T-cell (primary cell): Measurements from ENCODE around the gene AHSG. TPM values are rescaled to one million over a fixed set of nuclear protein-coding genes. Genes with fewer than 3 reads are reported as not detected.

Source experiments
- ATAC-seq, 4 experiments: fragments of 200-7000 bp in 3 of 4; fragments of 150-1000 bp in 1 of 4; cut with Tn5 transposase; replicated peaks in 1 of 4; 1 replicate in 3 of 4; 2 replicates in 1 of 4; pipeline ENCODE4 v1.10.0; 2021; ENCODE audit warnings: moderate library complexity in 3 of 4, mild to moderate bottlenecking in 2 of 4, moderate number of reproducible peaks in 1 of 4
- CTCF ChIA-PET, 2 donors: fragments of 300-600 bp; sonication (Branson Sonifier 250); formaldehyde crosslinking; loops; one replicate each; lab custom pipeline; 2022; ENCODE audit warnings: antibody characterized with exemption in 2 of 2; lab: Charles Lee
- POLR2A ChIA-PET, 2 donors: fragments of 300-600 bp; sonication (Branson Sonifier 250); formaldehyde crosslinking; loops; one replicate each; lab custom pipeline; 2022; ENCODE audit warnings: antibody characterized with exemption in 2 of 2; lab: Charles Lee
- DNase-seq, 35 experiments: peaks; one replicate each; pipeline versions ENCODE4 v3.0.0 to v3.0.0-alpha.2; 2013 to 2023
- H3K27ac ChIP-seq: one replicate; pipeline ENCODE4 v1.5.1; 2013; ENCODE audit warnings: low read length
- H3K27me3 ChIP-seq, 2 experiments: replicated peaks in 1 of 2; 1 replicate in 1 of 2; 2 replicates in 1 of 2; pipeline versions ENCODE4 v1.6.1 to v1.7.0; 2013; ENCODE audit warnings: low read length in 1 of 2, mixed read lengths in 1 of 2; ENCODE audit not compliant: control insufficient read depth in 2 of 2, insufficient read depth in 2 of 2; ENCODE audit errors: extremely low read depth in 1 of 2
- H3K36me3 ChIP-seq, 2 donors: 1 replicate in 1 of 2; 2 replicates in 1 of 2; pipeline versions ENCODE4 v1.6.1 to v1.7.0; 2013; ENCODE audit warnings: low read length in 1 of 2; ENCODE audit not compliant: control insufficient read depth in 2 of 2, insufficient read depth in 1 of 2; ENCODE audit errors: extremely low read depth in 1 of 2
- H3K4me1 ChIP-seq, 2 experiments: 1 replicate in 1 of 2; 2 replicates in 1 of 2; pipeline versions ENCODE4 v1.6.1 to v1.7.0; 2013; ENCODE audit warnings: low read length in 2 of 2, mixed read lengths in 1 of 2; ENCODE audit not compliant: insufficient read depth in 2 of 2, control insufficient read depth in 1 of 2; ENCODE audit errors: extremely low read depth in 1 of 2
- H3K4me3 ChIP-seq, 2 donors: 1 replicate in 1 of 2; 2 replicates in 1 of 2; pipeline versions ENCODE4 v1.5.1 to v1.7.0; 2013; ENCODE audit warnings: mild to moderate bottlenecking in 2 of 2, low read length in 1 of 2, moderate library complexity in 1 of 2; ENCODE audit not compliant: control insufficient read depth in 1 of 2; ENCODE audit errors: extremely low read depth in 1 of 2
- H3K9me3 ChIP-seq: 2 replicates; pipeline ENCODE4 v1.7.0; 2013
- H3K27ac Mint-ChIP-seq, 2 donors: one replicate each; pipeline ENCODE4 v1.8.0; 2020 to 2021; ENCODE audit warnings: mild to moderate bottlenecking in 2 of 2, mixed read lengths in 2 of 2
- H3K27me3 Mint-ChIP-seq, 2 donors: one replicate each; pipeline ENCODE4 v1.8.0; 2021 to 2022; ENCODE audit warnings: mixed read lengths in 2 of 2
- H3K36me3 Mint-ChIP-seq: one replicate; pipeline ENCODE4 v1.8.0; 2021; ENCODE audit warnings: mixed read lengths
- H3K4me1 Mint-ChIP-seq, 3 donors: one replicate each; pipeline ENCODE4 v1.8.0; 2020 to 2022; ENCODE audit warnings: mixed read lengths in 3 of 3, mild to moderate bottlenecking in 1 of 3
- H3K4me3 Mint-ChIP-seq, 3 donors: one replicate each; pipeline ENCODE4 v1.8.0; 2020 to 2022; ENCODE audit warnings: mild to moderate bottlenecking in 3 of 3, mixed read lengths in 3 of 3, moderate library complexity in 3 of 3
- H3K9me3 Mint-ChIP-seq, 3 donors: one replicate each; pipeline ENCODE4 v1.8.0; 2020 to 2022; ENCODE audit warnings: mixed read lengths in 3 of 3
- WGBS: methylation state at CpG from one replicate; pipeline ENCODE4 v1.1.5; 2013; ENCODE audit warnings: missing lambda C conversion rate; ENCODE audit not compliant: insufficient coverage; 5-methylcytosine and 5-hydroxymethylcytosine counted together
- total RNA-seq, 35 experiments: library from RNA in 6 of 35; stranded (reverse) in 6 of 35; fragments of 120-200 nt in 1 of 35; gene quantifications; one replicate each; pipeline versions ENCODE4 v1.2.1 to v1.2.4 and lab custom pipeline; 2013 to 2026

The AHSG gene
- total RNA-seq, 5 donors from 2014 or later (not counting 1 experiment from before 2014, with no cell fraction given), result 1.8 to 1.9 (median 1.9) TPM; not detected in 2

GRCh38 chr3:186589121-186589520 is 23.7 kb upstream of the AHSG start:
- Histone ChIP-seq H3K27me3 (no peaks in the 10 kb centered on the region), H3K4me1 (no peaks in the 10 kb centered on the region), H3K4me3 (no peak overlapping the region), H3K9me3 (no peaks in the 10 kb centered on the region), H3K36me3 (peaks cover 6 to 18% of the 10 kb centered on the region in 2 donors), H3K27ac (no peak overlapping the region)
- CTCF ChIA-PET, result interaction anchor here (0.6 to 2.7 kb wide), 5 partner anchors 28 to 337 kb away, joined by 3 to 8 read pairs (median 4); no protein-coding TSS in a partner anchor
- POLR2A ChIA-PET, result interaction anchor here in 1 of 2 donors (0.6 kb wide), 1 partner anchor 653 kb away, joined by 3 read pairs; no protein-coding TSS in a partner anchor
- Mint-ChIP-seq H3K27ac (no peak overlapping the region), H3K27me3 (no peaks in the 10 kb centered on the region), H3K4me3 (no peak overlapping the region), H3K4me1 (peaks cover 8 to 25% (median 23%) of the 10 kb centered on the region in 3 donors), H3K9me3 (no peaks in the 10 kb centered on the region), H3K36me3 (peaks cover 20% of the 10 kb centered on the region)
- WGBS, result no CpG with 5 or more reads among the region's 3 CpGs
- DNase-seq, result no peak
- ATAC-seq, result no peak

DNA sequence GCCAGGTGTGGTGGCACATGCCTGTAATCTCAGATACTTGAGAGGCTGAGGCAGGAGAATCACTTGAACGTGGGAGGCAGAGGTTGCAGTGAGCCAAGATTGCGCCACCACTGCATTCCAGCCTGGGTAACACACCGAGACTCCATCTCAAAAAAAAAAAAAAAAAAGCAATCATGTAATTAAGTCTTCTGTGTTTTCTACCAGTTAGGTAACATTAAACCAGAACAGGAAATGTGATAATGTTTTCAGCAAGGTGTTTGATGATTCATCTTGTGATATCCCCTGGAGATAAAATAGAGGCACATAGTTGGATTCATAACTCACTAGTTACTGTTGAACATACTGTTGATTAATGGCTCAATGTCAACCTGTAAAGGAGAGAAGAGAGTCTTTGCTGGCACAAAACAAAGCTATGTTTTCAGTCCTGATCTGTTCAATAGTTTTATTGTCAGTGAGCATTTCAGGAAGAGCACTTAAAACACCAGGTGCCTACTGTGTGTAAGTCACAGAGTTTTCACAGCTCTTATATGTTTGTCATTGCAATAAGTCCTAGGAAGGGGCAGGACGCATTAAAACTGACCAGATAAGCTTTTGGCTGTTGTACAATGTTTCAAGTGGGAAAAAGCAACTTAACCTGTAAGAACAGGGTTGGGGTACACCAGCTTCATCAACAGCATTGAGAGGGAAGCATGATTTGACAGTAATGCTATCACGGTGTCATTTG is 22.8 kb upstream of the AHSG start:
- Mint-ChIP-seq H3K4me1 (peaks cover 8 to 25% (median 23%) of the 10 kb centered on the region in 3 donors), H3K4me3 (no peak overlapping the region), H3K9me3 (no peaks in the 10 kb centered on the region), H3K36me3 (peaks cover 11% of the 10 kb centered on the region), H3K27ac (peak overlapping the region; percentile 53 to 86), H3K27me3 (no peaks in the 10 kb centered on the region)
- Histone ChIP-seq H3K9me3 (no peaks in the 10 kb centered on the region), H3K27me3 (no peaks in the 10 kb centered on the region), H3K27ac (no peak overlapping the region), H3K4me3 (no peak overlapping the region), H3K4me1 (no peaks in the 10 kb centered on the region), H3K36me3 (peaks cover 6 to 9% of the 10 kb centered on the region in 2 donors)
- ATAC-seq (peak; percentile 73 to 90 (median 86)), DNase-seq (peak in 1 of 35 experiments; percentile 25)
- ChIA-PET CTCF (interaction anchor here (0.6 to 2.7 kb wide), 7 partner anchors 20 to 338 kb away, joined by 3 to 8 read pairs (median 5); partner anchors contain the start of gene DNAJB11 (in 1 of the 2)), POLR2A (interaction anchor here (1.1 to 1.5 kb wide), 2 partner anchors 18 to 20 kb away, joined by 3 to 5 read pairs; partner anchors contain the start of gene DNAJB11 (in 1 of the 2))
- 80% methylated on average over 1 of the region's 5 CpGs for WGBS

DNA sequence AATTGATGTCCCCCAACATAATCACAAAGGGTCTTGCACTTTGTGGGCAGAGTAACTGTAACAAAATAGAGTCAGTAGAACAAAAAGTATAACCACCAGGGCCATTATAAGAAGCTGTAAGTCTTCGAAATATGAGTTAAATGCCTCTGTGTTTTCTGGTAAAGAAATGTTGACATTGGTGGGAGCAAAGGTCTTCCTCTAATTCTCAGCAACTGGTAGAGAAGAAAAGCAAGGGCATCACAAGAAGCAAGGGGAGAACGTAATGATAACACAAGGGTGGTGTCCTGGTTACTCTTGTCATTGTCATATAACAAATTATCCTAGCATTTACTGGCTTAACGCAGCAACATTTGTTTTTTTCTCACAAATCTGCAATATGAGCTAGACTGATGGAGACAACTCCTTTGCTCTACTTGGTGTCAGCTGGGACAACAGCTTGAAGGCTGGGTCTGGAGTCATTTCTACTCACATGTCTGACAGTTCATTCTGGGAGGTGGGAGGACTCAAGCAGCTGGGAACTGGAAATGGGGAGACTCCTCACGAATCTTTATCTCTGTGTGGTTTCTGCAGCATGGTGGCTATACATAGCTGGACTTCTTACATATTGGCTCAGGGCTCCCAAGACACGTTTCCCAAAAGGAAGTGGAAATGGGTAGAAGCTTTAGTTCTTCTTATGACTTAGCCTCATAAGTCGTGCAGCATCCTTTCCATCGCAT is 22.1 kb upstream of the AHSG start:
- H3K27me3 ChIP-seq, result no peaks in the 10 kb centered on the region
- H3K4me3 Mint-ChIP-seq, result no peak overlapping the region
- no peak for DNase-seq
- H3K36me3 ChIP-seq, result peaks cover 5% of the 10 kb centered on the region in 2 donors
- H3K4me1 ChIP-seq, result no peaks in the 10 kb centered on the region
- no peaks in the 10 kb centered on the region for H3K9me3 Mint-ChIP-seq
- POLR2A ChIA-PET, result interaction anchor here (1.1 to 1.5 kb wide), 2 partner anchors 19 to 20 kb away, joined by 3 to 5 read pairs; partner anchors contain the start of gene DNAJB11 (in 1 of the 2)
- peaks cover 4% of the 10 kb centered on the region for H3K36me3 Mint-ChIP-seq
- CTCF ChIA-PET, result interaction anchor here in 1 of 2 donors (0.6 to 2.7 kb wide), 4 partner anchors 21 to 125 kb away, joined by 4 to 8 read pairs (median 6); partner anchors contain the start of gene DNAJB11
- H3K9me3 ChIP-seq, result no peaks in the 10 kb centered on the region
- H3K4me3 ChIP-seq, result no peak overlapping the region
- no peaks in the 10 kb centered on the region for H3K27me3 Mint-ChIP-seq
- H3K4me1 Mint-ChIP-seq, result peaks cover 8 to 25% (median 23%) of the 10 kb centered on the region in 3 donors
- ATAC-seq, result no peak
- peak overlapping the region in 1 of 2 donors; percentile 86 for H3K27ac Mint-ChIP-seq
- no peak overlapping the region for H3K27ac ChIP-seq
- 80% methylated on average over 1 of the region's 7 CpGs for WGBS

DNA sequence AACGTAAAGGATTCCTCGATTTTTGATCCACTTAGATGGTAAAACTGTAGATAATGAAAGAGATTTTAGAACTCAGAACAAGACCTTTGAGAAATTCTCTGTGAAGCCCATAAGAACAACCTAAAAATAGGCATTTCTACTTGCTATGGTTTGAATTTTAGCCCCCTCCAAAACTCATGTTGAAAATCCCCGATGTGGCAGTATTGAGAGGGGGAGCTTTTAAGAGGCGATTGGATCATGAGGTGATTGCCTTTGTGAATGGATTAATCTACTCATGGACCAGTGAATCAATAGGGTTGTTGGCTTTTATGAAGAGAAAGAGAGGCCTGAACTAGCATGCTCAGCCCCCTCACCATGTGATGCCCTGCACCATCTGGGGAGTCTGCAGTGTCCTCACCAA is 20.2 kb upstream of the AHSG start:
- Mint-ChIP-seq H3K4me3 (no peak overlapping the region), H3K27me3 (peaks cover 0 to 3% of the 10 kb centered on the region in 2 donors), H3K27ac (no peak overlapping the region), H3K9me3 (no peaks in the 10 kb centered on the region), H3K4me1 (peaks cover 8 to 25% (median 23%) of the 10 kb centered on the region in 3 donors), H3K36me3 (no peaks in the 10 kb centered on the region)
- H3K36me3 ChIP-seq, result no peaks in the 10 kb centered on the region
- ChIA-PET CTCF (interaction anchor here in 1 of 2 donors (0.6 kb wide), 1 partner anchor 94 kb away, joined by 3 read pairs; no protein-coding TSS in a partner anchor), POLR2A (no interaction called here)
- no peak overlapping the region for H3K27ac ChIP-seq
- no peak for DNase-seq
- no peak overlapping the region for H3K4me3 ChIP-seq
- no peak for ATAC-seq
- H3K27me3 ChIP-seq, result peaks cover 0 to 4% of the 10 kb centered on the region in 2 experiments
- no peaks in the 10 kb centered on the region for H3K9me3 ChIP-seq
- whole genome bisulfite sequencing, result no CpG with 5 or more reads among the region's 4 CpGs
- H3K4me1 ChIP-seq, result no peaks in the 10 kb centered on the region

DNA sequence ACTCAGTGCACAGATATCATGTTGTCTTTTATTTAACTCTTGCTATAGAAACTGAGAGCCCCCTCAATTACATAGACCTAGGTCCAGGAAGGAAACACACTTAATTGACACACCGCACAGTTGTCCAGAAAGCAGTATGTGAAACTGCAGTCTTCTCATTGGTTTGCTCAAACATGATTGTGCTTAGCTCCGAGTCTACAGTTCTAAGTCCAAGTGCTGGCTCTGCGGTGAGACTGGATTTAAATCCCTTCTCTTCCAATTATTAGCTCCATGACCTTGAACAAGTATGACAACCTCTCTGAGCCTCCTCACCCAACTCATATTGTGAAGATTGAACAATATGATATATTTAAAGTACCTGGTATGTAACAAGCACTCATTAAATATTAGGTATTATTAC is 19.0 kb upstream of the AHSG start:
- H3K27me3 Mint-ChIP-seq, result peaks cover 2 to 7% of the 10 kb centered on the region in 2 donors
- POLR2A ChIA-PET, result no interaction called here

GRCh38 chr3:186594591-186595113 is 18.2 kb upstream of the AHSG start:
- Histone ChIP-seq H3K36me3 (no peaks in the 10 kb centered on the region), H3K4me3 (no peak overlapping the region), H3K4me1 (no peaks in the 10 kb centered on the region), H3K9me3 (no peaks in the 10 kb centered on the region), H3K27me3 (peaks cover 0 to 17% of the 10 kb centered on the region in 2 experiments), H3K27ac (no peak overlapping the region)
- no peaks in the 10 kb centered on the region for H3K9me3 Mint-ChIP-seq
- peaks cover 2 to 7% of the 10 kb centered on the region in 2 donors for H3K27me3 Mint-ChIP-seq
- ATAC-seq (no peak), DNase-seq (no peak)
- no peaks in the 10 kb centered on the region for H3K36me3 Mint-ChIP-seq
- H3K27ac Mint-ChIP-seq, result no peak overlapping the region
- no peak overlapping the region for H3K4me3 Mint-ChIP-seq
- peaks cover 8 to 14% (median 14%) of the 10 kb centered on the region in 3 donors for H3K4me1 Mint-ChIP-seq
- POLR2A ChIA-PET, result no interaction called here
- CTCF ChIA-PET, result no interaction called here
- WGBS, result 88% methylated on average over 3 of the region's 6 CpGs

More for the DNA sequence above, 19.0 kb upstream of the AHSG start:
- Histone ChIP-seq H3K27ac (no peak overlapping the region), H3K27me3 (peaks cover 0 to 14% of the 10 kb centered on the region in 2 experiments), H3K9me3 (no peaks in the 10 kb centered on the region), H3K36me3 (no peaks in the 10 kb centered on the region), H3K4me1 (no peaks in the 10 kb centered on the region), H3K4me3 (no peak overlapping the region)
- H3K4me3 Mint-ChIP-seq, result no peak overlapping the region
- CTCF ChIA-PET, result no interaction called here
- H3K27ac Mint-ChIP-seq, result no peak overlapping the region
- no peak for ATAC-seq
- H3K36me3 Mint-ChIP-seq, result no peaks in the 10 kb centered on the region
- no peaks in the 10 kb centered on the region for H3K9me3 Mint-ChIP-seq
- H3K4me1 Mint-ChIP-seq, result peaks cover 8 to 18% (median 17%) of the 10 kb centered on the region in 3 donors
- DNase-seq, result no peak
- WGBS, result 88% methylated on average over 1 of the region's 3 CpGs
